H9 (cell line): ENCODE measurements around the gene LTB4R. TPM values are rescaled to one million over a fixed set of nuclear protein-coding genes. Genes with fewer than 3 reads are reported as not detected.

Experiments used
- DNase-seq: peaks from one replicate; pipeline ENCODE4 v3.0.0-alpha.2; 2017
- H2AFZ ChIP-seq: one replicate; pipeline ENCODE4 v1.6.1; 2013; ENCODE audit warnings: mild to moderate bottlenecking, low read length, control low read depth, moderate library complexity
- H2AK5ac ChIP-seq: 2 replicates; pipeline ENCODE4 v1.6.1; 2013; ENCODE audit warnings: low read length, control low read depth, mixed read lengths; ENCODE audit not compliant: insufficient read length
- H2BK120ac ChIP-seq: one replicate; pipeline ENCODE4 v1.6.1; 2013; ENCODE audit warnings: low read depth, mild to moderate bottlenecking, low read length, control low read depth, inconsistent platforms; ENCODE audit not compliant: poor library complexity, severe bottlenecking
- H2BK12ac ChIP-seq: 2 replicates; pipeline ENCODE4 v1.6.1; 2013; ENCODE audit warnings: low read length, control low read depth, mixed read lengths, low read depth; ENCODE audit not compliant: insufficient read length
- H2BK15ac ChIP-seq: 2 replicates; pipeline ENCODE4 v1.6.1; 2013; ENCODE audit warnings: low read depth, low read length, control low read depth
- H2BK20ac ChIP-seq: one replicate; pipeline ENCODE4 v1.6.1; 2013; ENCODE audit warnings: low read depth, mild to moderate bottlenecking, low read length, control low read depth, inconsistent platforms; ENCODE audit not compliant: poor library complexity, severe bottlenecking
- H2BK5ac ChIP-seq: 2 replicates; pipeline ENCODE4 v1.6.1; 2013; ENCODE audit warnings: low read length, control low read depth, mixed read lengths; ENCODE audit not compliant: insufficient read length
- H3K14ac ChIP-seq: 2 replicates; pipeline ENCODE4 v1.6.1; 2013; ENCODE audit warnings: low read length, control low read depth; ENCODE audit not compliant: insufficient read depth
- H3K18ac ChIP-seq: 2 replicates; pipeline ENCODE4 v1.6.1; 2013; ENCODE audit warnings: low read depth, mild to moderate bottlenecking, mixed read lengths, low read length, control low read depth; ENCODE audit not compliant: insufficient read length
- H3K23ac ChIP-seq: 2 replicates; pipeline ENCODE4 v1.6.1; 2013; ENCODE audit warnings: low read length, control low read depth, mixed read lengths, low read depth; ENCODE audit not compliant: insufficient read length
- H3K23me2 ChIP-seq: 2 replicates; pipeline ENCODE4 v1.6.1; 2013; ENCODE audit warnings: low read depth, mild to moderate bottlenecking, mixed read lengths, low read length, control low read depth; ENCODE audit not compliant: insufficient read length, poor library complexity, severe bottlenecking
- H3K27ac ChIP-seq: 2 replicates; pipeline ENCODE4 v1.5.1; 2013; ENCODE audit warnings: low read length, control low read depth, mixed read lengths, low read depth; ENCODE audit not compliant: insufficient read length
- H3K27me3 ChIP-seq: 2 replicates; pipeline ENCODE4 v1.6.1; 2013; ENCODE audit warnings: low read length, control low read depth, inconsistent platforms; ENCODE audit not compliant: insufficient read depth
- H3K4ac ChIP-seq: 2 replicates; pipeline ENCODE4 v1.6.1; 2013; ENCODE audit warnings: low read depth, mild to moderate bottlenecking, control low read depth, inconsistent platforms, low read length, moderate library complexity
- H3K4me1 ChIP-seq: 2 replicates; pipeline ENCODE4 v1.6.1; 2013; ENCODE audit warnings: low read length, control low read depth, inconsistent platforms; ENCODE audit not compliant: insufficient read depth
- H3K4me2 ChIP-seq: 2 replicates; pipeline ENCODE4 v1.6.1; 2013; ENCODE audit warnings: low read length, control low read depth, mixed read lengths; ENCODE audit not compliant: insufficient read length, insufficient read depth
- H3K56ac ChIP-seq: 2 replicates; pipeline ENCODE4 v1.6.1; 2013; ENCODE audit warnings: low read depth, mild to moderate bottlenecking, mixed read lengths, low read length, control low read depth; ENCODE audit not compliant: insufficient read length
- H3K79me1 ChIP-seq: 2 replicates; pipeline ENCODE4 v1.6.1; 2013; ENCODE audit warnings: low read depth, mild to moderate bottlenecking, moderate library complexity, low read length, control low read depth, inconsistent platforms; ENCODE audit not compliant: insufficient read depth, poor library complexity, severe bottlenecking
- H3K79me2 ChIP-seq: 2 replicates; pipeline ENCODE4 v1.6.1; 2013; ENCODE audit warnings: low read length, control low read depth, inconsistent platforms; ENCODE audit not compliant: insufficient read depth
- H3K9ac ChIP-seq: 2 replicates; pipeline ENCODE4 v1.6.1; 2013; ENCODE audit warnings: low read length, control low read depth, mixed read lengths; ENCODE audit not compliant: insufficient read length; ENCODE audit errors: extremely low read depth
- H3K9me3 ChIP-seq: one replicate; pipeline ENCODE4 v1.6.1; 2013; ENCODE audit warnings: low read depth, low read length, inconsistent platforms; ENCODE audit not compliant: control insufficient read depth
- H3T11ph ChIP-seq: one replicate; pipeline ENCODE4 v1.6.1; 2013; ENCODE audit warnings: mild to moderate bottlenecking, low read length, control low read depth, inconsistent platforms
- H4K20me1 ChIP-seq: one replicate; pipeline ENCODE4 v1.6.1; 2013; ENCODE audit not compliant: control insufficient read depth, insufficient read length, insufficient read depth
- H4K5ac ChIP-seq: 2 replicates; pipeline ENCODE4 v1.6.1; 2013; ENCODE audit warnings: low read depth, mild to moderate bottlenecking, mixed read lengths, low read length, control low read depth; ENCODE audit not compliant: insufficient read length
- H4K8ac ChIP-seq: replicated peaks from 2 replicates; pipeline ENCODE4 v1.6.1; 2013; ENCODE audit warnings: low read length, control low read depth, mixed read lengths, low read depth; ENCODE audit not compliant: insufficient read length
- H4K91ac ChIP-seq: 2 replicates; pipeline ENCODE4 v1.6.1; 2013; ENCODE audit warnings: low read depth, mild to moderate bottlenecking, moderate library complexity, mixed read lengths, low read length, control low read depth; ENCODE audit not compliant: insufficient read length
- H3K27ac Mint-ChIP-seq, 3 experiments: 2 replicates in 2 of 3; 3 replicates in 1 of 3; pipeline ENCODE4 v1.8.0; 2020 to 2021; ENCODE audit warnings: mixed read lengths in 3 of 3, mild to moderate bottlenecking in 1 of 3, moderate library complexity in 1 of 3
- H3K27me3 Mint-ChIP-seq: 2 replicates; pipeline ENCODE4 v1.8.0; 2021; ENCODE audit warnings: low read depth, mild to moderate bottlenecking, moderate library complexity, mixed read lengths
- H3K36me3 Mint-ChIP-seq, 3 experiments: 2 replicates in 2 of 3; 3 replicates in 1 of 3; pipeline ENCODE4 v1.8.0; 2020 to 2021; ENCODE audit warnings: low read depth in 3 of 3, mixed read lengths in 3 of 3; ENCODE audit not compliant: insufficient read depth in 1 of 3
- H3K4me1 Mint-ChIP-seq, 2 experiments: 2 replicates each; pipeline ENCODE4 v1.8.0; 2020; ENCODE audit warnings: mixed read lengths in 2 of 2
- H3K4me3 Mint-ChIP-seq, 2 experiments: 2 replicates in 1 of 2; 3 replicates in 1 of 2; pipeline ENCODE4 v1.8.0; 2020 to 2021; ENCODE audit warnings: mild to moderate bottlenecking in 2 of 2, mixed read lengths in 2 of 2, moderate library complexity in 1 of 2
- H3K9me3 Mint-ChIP-seq, 2 experiments: 2 replicates in 1 of 2; 3 replicates in 1 of 2; pipeline ENCODE4 v1.8.0; 2020; ENCODE audit warnings: mild to moderate bottlenecking in 2 of 2, mixed read lengths in 2 of 2, moderate library complexity in 1 of 2
- CTCF ChIP-seq: fragments of 200-600 bp; sonication (generic); conservative IDR thresholded peaks from 3 replicates; pipeline ENCODE4 v1.8.0; 2021; ENCODE audit warnings: antibody characterized with exemption, mild to moderate bottlenecking
- WGBS: extraction: QIAGEN DNeasy Blood & Tissue Kit; methylation state at CpG from one replicate; pipeline ENCODE4 v1.1.7; 2013; ENCODE audit warnings: missing lambda C conversion rate, low lambda C conversion rate, mixed read lengths; ENCODE audit not compliant: insufficient read length; ENCODE audit errors: extremely low coverage; 5-methylcytosine and 5-hydroxymethylcytosine counted together
- total RNA-seq: library from RNA; stranded (reverse); gene quantifications from 2 replicates; pipeline ENCODE4 v1.2.1, GENCODE V29; 2021

The LTB4R gene
- total RNA-seq, 1 experiment from 2014 or later: 8.9 TPM

- Histone ChIP-seq H2BK120ac (no peak overlapping the region), H3K9me3 (no peaks in the 10 kb centered on the region), H2BK5ac (no peak overlapping the region), H3K18ac (no peak overlapping the region), H3K9ac (no peak overlapping the region), H3K4me1 (no peaks in the 10 kb centered on the region), H3K14ac (no peak overlapping the region), H2BK15ac (no peak overlapping the region), H4K8ac (no peak overlapping the region), H3T11ph (no peak overlapping the region), H3K23me2 (no peaks in the 10 kb centered on the region), H3K79me1 (no peaks in the 10 kb centered on the region), H3K23ac (no peak overlapping the region), H3K79me2 (no peaks in the 10 kb centered on the region), H3K27me3 (no peaks in the 10 kb centered on the region; the same call in 1 of the 2 replicates), H3K4ac (no peak overlapping the region), H3K4me2 (no peak overlapping the region), H4K20me1 (no peaks in the 10 kb centered on the region), H3K56ac (no peak overlapping the region), H2BK20ac (no peak overlapping the region), H2AK5ac (no peak overlapping the region), H4K91ac (no peak overlapping the region), H2BK12ac (no peak overlapping the region), H4K5ac (no peak overlapping the region), H3K27ac (no peak overlapping the region), H2AFZ (no peak overlapping the region)
- no peak overlapping the region for H3K4me3 Mint-ChIP-seq
- no peak for DNase-seq
- H3K27me3 Mint-ChIP-seq: peaks cover 60% of the 10 kb centered on the region
- no peaks in the 10 kb centered on the region for H3K36me3 Mint-ChIP-seq
- no peaks in the 10 kb centered on the region for H3K4me1 Mint-ChIP-seq
- no peaks in the 10 kb centered on the region; a peak in 2 of 5 replicates for H3K9me3 Mint-ChIP-seq
- no peak for TF ChIP-seq CTCF
- WGBS: no CpG with 5 or more reads among the region's 5 CpGs
- no peak overlapping the region for H3K27ac Mint-ChIP-seq
These were observed 13.8 kb downstream of the LTB4R start for GRCh38 chr14:24325041-24325530.
